SJCRH30 (cell line): Measurements from ENCODE around the gene MCIDAS. TPM values are rescaled to one million over a fixed set of nuclear protein-coding genes. Genes with fewer than 3 reads are reported as not detected.

Experiments
- DNase-seq, 2 experiments: peaks; one replicate each; pipeline ENCODE4 v3.0.0-alpha.2; 2015 to 2020
- H3K27ac ChIP-seq: fragments of 250-450 bp; sonication (Bioruptor Pico); 2 replicates; pipeline ENCODE4 v1.5.1; 2020; ENCODE audit warnings: mild to moderate bottlenecking, moderate library complexity
- H3K27me3 ChIP-seq: fragments of 250-450 bp; sonication (Bioruptor Pico); 2 replicates; pipeline ENCODE4 v1.5.1; 2020; ENCODE audit warnings: mild to moderate bottlenecking, moderate library complexity
- H3K36me3 ChIP-seq: fragments of 250-450 bp; sonication (Bioruptor Pico); 2 replicates; pipeline ENCODE4 v1.5.1; 2020; ENCODE audit warnings: mild to moderate bottlenecking, moderate library complexity
- H3K4me1 ChIP-seq: fragments of 250-450 bp; sonication (Bioruptor Pico); 2 replicates; pipeline ENCODE4 v1.5.1; 2020; ENCODE audit warnings: mild to moderate bottlenecking, moderate library complexity
- H3K4me3 ChIP-seq: fragments of 250-450 bp; sonication (Bioruptor Pico); 2 replicates; pipeline ENCODE4 v1.5.1; 2020; ENCODE audit warnings: mild to moderate bottlenecking, moderate library complexity
- H3K9me3 ChIP-seq: fragments of 250-450 bp; sonication (Bioruptor Pico); replicated peaks from 2 replicates; pipeline ENCODE4 v1.5.1; 2020; ENCODE audit warnings: mild to moderate bottlenecking, moderate library complexity
- total RNA-seq: library from RNA; depleted of rRNA; stranded (reverse); fragments of >200 nt; shearing (Covaris generic); gene quantifications from 2 replicates; pipeline ENCODE4 v1.2.3, GENCODE V29; 2014

Gene MCIDAS
- total RNA-seq, 1 experiment from 2014 or later = 0.83 TPM

DNA sequence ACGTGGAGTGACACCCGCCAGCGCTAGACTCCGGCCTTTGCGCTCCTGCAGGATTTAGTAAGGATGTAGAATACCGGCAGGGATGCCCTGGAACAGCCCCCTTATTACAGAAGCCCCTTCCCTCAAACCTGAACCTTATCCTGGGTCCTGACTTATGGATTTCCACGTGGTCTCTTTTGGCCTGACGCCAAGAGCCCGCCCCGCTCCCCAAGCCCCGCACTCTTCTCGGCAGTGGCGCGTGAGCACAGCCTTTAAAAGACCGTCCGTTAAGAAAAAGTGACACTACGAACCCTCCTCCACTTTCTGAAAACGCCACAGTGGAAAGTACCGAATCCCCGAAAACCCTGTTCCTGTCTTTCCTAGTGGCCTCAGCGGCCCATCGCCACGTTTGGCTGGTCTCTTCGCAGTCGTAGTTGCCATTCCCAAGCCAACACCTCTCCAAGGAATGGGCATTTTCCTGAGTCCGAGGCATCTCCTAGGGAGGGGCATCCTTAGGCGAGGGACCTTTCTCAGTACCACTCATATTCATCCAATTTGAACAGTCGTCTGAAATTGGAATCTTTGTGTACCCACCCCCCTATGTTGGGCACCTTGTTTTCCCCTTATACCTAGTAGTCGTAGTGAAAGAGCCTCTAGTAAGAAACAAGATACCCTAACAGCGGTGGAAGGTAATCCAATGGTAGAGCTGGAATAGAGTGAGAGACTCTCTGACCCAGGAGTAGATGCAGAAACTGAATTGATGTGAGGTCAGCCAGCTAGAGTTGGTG, 732 bp upstream of the MCIDAS start:
- peaks cover 6% of the 10 kb centered on the region; the same call in 1 of the 2 replicates for H3K4me1 ChIP-seq
- H3K36me3 ChIP-seq = no peaks in the 10 kb centered on the region
- H3K27ac ChIP-seq = no peak overlapping the region; the same call in 1 of the 2 replicates
- H3K9me3 ChIP-seq = no peaks in the 10 kb centered on the region
- peak overlapping the region; percentile 68 for H3K4me3 ChIP-seq
- H3K27me3 ChIP-seq = no peaks in the 10 kb centered on the region
- DNase-seq = no peak

DNA sequence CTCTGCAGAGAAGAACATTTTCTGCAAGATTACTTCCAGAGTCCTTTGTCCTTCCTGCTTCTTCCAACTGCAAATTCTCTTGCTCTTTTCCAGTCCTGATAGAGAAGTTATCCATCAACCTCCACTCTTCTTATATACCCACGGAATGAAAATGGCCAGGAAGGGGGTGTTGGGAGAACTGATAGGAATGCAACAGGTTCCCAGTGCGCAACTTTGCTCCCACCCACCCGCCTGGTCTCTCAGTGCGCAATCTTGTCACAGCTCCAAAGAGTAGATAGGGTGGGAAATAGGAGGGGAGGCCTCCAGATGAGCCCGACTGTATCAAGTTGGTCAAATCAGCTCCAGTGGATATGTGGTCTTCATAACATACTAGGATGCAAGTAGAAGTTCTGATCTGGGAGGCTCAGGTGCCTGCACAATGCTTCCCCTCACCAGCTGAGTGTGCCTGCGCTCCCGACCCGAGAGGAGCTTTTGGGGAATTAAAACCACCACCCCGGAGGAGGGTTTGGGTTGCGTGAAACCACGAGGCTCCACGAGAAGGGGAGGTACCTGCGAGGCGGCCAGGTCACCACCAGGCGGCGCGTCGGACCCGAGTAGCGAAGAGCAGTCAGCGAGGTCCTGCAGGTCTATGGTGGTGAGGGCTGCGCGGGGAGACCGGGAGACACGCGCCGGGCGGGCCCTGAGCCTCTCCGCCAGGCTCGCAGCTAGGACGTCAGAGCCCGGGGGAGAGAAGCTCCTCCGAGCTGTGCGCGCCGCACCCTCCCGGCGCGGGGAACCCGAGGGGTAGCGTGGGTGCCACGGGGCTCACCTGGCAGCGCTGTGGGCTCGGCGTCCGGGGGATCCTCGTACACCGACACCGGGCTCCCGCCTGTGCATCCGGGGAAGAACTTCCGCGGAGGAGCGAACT, 835 bp downstream of the MCIDAS start:
- Histone ChIP-seq H3K27ac (no peak overlapping the region; the same call in 1 of the 2 replicates), H3K4me3 (peak overlapping the region; percentile 68), H3K4me1 (peaks cover 6% of the 10 kb centered on the region; the same call in 1 of the 2 replicates), H3K27me3 (no peaks in the 10 kb centered on the region), H3K36me3 (no peaks in the 10 kb centered on the region), H3K9me3 (no peaks in the 10 kb centered on the region)
- peak; percentile 89 to 92 for DNase-seq

DNA sequence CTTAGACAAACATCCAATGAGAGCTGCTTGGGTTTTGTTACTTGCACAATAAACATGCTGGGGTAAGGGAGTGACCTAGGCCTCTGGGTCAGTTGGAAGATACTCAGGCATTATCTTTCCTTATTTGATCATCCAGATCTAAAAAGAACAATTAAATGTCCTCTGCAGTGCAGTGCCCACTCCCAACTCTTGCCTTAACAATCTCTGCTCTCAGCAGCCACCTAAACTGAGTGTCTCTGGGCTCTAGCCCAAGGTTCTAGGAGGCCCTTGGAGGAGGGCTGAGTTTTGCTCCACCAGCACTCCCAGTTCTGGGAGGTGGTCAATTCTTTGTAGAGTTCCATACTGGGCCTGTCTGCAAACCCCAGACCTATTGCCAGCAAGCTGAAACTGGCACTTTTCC, 1.8 kb downstream of the MCIDAS start:
- Histone ChIP-seq H3K9me3 (no peaks in the 10 kb centered on the region), H3K4me1 (peaks cover 3% of the 10 kb centered on the region; the same call in 1 of the 2 replicates), H3K27me3 (no peaks in the 10 kb centered on the region), H3K36me3 (no peaks in the 10 kb centered on the region), H3K27ac (no peak overlapping the region), H3K4me3 (no peak overlapping the region)
- DNase-seq = no peak

DNA sequence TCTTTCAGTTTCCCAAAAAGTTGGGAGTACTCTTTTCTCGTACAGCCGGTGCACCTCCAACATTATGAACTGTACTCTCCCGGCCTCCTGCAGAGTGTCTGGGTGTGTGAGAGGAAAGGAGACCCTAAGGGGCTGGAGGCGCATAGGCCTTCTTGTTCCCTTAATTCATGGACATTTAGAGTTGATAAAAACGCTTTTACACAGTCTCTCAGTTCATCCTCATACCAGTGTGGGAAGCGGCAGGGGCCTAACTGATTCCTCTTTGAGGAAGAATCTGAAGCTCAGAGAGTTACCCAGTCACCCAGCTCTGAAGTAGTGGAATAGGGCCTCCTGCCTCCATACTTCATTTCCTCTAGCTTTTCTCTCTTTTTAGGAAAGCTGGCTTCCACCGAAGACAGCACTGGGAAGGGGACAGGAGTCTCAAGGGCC, 3.3 kb downstream of the MCIDAS start:
- peaks cover 3% of the 10 kb centered on the region; the same call in 1 of the 2 replicates for H3K4me1 ChIP-seq
- H3K27ac ChIP-seq = no peak overlapping the region
- H3K36me3 ChIP-seq = no peaks in the 10 kb centered on the region
- no peaks in the 10 kb centered on the region for H3K9me3 ChIP-seq
- H3K27me3 ChIP-seq = no peaks in the 10 kb centered on the region
- no peak for DNase-seq
- no peak overlapping the region for H3K4me3 ChIP-seq

DNA sequence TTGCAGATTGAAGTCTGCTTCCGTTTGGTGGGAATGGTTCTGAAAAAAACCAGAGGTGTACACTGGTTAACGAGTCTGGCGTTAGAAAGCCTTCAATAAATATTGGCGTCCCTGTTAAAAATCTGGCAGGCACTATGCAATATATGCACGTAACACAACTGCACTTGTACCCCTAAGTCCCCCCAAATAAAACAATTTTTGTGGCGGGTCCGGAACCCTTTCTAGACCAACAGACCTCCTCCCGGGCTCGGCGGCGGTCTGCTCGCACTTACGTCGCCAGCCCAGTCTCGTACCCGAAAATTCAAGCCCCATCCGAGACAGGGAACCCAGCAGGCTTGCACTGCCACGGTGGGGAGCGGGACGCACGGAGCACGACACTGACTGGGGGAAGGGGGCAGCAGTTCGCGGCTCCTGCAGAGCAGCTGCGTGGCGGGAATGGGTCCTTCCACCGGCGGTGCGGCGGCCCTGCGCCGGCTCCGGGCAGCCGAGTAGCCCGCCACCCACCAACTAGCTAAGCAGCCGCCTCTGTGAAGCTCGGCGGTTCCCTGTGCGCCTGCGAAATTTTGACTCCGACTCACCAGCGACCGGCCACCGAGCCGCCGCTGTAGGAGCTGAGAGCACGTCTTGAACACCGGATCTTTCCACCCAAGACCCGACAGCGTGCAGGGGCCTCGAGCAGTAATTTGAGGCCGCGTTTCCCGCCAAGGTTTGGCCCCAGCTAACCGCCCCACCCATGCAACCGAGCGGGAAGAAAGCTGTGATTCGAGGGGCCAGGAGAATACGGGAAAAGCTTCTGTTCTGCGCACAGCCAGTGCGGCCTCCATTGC, 3.9 kb downstream of the MCIDAS start:
- DNase-seq = no peak
- no peaks in the 10 kb centered on the region for H3K9me3 ChIP-seq
- no peaks in the 10 kb centered on the region for H3K27me3 ChIP-seq
- no peaks in the 10 kb centered on the region for H3K36me3 ChIP-seq
- H3K4me1 ChIP-seq = peaks cover 3% of the 10 kb centered on the region; the same call in 1 of the 2 replicates
- H3K4me3 ChIP-seq = no peak overlapping the region
- H3K27ac ChIP-seq = no peak overlapping the region

DNA sequence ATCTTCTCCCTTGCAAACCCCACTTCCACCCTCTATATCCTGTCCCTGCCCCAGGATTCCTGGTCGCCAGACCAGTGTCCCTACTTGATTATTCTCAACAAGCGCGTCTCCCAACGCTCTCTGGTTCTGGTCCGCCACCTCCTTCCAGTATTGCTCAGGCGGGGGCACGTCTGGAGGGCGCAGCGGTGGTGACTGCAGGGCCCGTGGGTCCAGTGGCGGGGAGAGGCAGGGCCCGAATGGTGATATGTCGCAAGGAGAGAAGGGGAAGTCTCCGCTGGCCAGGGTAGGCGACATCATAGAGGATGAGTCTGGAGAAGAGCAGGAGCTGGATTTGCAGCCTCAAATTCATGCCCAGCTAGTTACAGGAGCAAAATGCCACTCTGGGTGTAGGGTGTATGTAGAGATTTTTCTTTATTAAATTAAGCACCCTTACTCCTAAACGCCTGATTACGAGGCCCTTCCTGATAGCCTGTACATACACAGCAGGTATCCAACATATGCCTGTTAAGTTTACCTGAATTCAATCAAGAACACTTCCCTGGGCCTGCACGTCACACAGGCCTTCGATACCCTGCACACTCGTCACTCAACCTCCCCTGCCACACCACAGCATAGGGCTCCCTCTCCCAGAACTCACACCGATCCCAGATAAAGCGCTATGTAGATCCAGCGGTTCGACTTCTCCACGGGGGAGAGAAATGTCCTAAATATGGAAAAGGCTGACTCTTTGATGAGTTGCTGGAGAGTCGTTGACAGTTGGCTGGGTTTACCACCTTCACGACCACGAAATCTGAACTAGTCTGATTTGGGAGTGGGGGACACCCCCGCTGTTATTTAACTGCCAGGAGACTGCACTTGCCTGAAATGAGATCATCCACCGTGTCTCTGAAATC, 4.8 kb downstream of the MCIDAS start:
- H3K4me3 ChIP-seq = no peak overlapping the region
- no peaks in the 10 kb centered on the region for H3K36me3 ChIP-seq
- H3K4me1 ChIP-seq = no peaks in the 10 kb centered on the region
- no peaks in the 10 kb centered on the region for H3K9me3 ChIP-seq
- DNase-seq = no peak
- no peak overlapping the region for H3K27ac ChIP-seq
- H3K27me3 ChIP-seq = no peaks in the 10 kb centered on the region

DNA sequence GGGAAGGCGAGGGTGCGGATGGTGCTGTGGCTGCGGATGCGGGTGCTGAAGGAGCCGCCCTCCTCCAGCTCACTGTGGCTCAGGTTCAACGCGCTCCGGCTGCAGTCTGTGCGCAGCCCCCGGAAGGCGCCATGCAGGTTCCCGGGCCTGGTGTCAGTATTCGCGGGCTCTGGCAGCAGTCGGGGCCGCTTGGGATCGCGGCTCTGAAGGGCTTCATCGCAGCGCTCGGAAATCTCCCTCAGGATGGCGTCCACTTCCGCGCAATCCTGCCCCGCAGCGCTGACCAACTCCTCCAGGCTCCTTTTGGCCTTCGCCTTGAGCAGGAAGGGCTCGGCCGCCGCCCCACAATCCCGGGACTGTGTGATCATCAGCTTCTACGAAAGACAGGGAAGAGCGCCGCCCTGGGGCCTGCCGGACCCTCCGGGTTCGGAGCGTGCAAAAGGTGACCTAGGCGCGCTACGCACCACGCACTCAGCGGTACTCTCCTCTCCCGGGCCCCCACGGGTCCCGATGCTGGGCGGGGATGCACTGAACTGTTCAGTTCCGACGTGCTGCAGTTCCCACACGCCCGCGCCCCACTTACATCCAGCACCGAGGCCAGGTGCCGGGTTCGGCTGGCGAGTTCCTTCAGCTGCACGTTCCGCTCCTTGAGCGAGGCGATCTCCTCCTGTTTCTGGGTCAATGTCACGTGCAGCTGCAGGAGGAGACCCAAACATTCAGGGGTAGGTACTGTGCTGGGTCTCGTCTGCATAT, 6.5 kb downstream of the MCIDAS start:
- no peaks in the 10 kb centered on the region for H3K36me3 ChIP-seq
- H3K4me1 ChIP-seq = no peaks in the 10 kb centered on the region
- DNase-seq = peak; percentile 22 to 42
- H3K9me3 ChIP-seq = no peaks in the 10 kb centered on the region
- H3K27ac ChIP-seq = no peak overlapping the region
- peak overlapping the region; percentile 61 for H3K4me3 ChIP-seq
- H3K27me3 ChIP-seq = no peaks in the 10 kb centered on the region

DNA sequence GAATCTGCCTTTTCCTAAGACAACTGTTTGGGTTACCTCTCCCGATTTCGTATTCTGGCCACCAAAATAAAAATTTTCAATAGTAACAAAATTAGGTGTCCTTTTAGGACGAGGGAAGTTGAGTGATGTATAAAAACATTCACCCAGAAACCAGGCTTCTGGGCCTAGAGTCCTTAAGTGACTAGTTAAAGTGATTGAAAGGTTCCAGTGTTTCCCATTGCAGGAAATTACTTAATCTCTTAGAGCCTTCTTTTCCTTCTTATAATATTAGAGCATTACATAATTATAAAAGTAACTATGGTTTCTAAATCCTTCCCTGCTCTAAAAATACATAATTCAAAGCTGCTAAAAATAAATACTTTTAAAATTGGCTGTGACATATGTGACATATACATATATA, 7.3 kb downstream of the MCIDAS start:
- Histone ChIP-seq H3K9me3 (no peaks in the 10 kb centered on the region), H3K27ac (no peak overlapping the region), H3K27me3 (no peaks in the 10 kb centered on the region), H3K36me3 (no peaks in the 10 kb centered on the region), H3K4me1 (no peaks in the 10 kb centered on the region), H3K4me3 (peak overlapping the region; percentile 61)
- no peak for DNase-seq

DNA sequence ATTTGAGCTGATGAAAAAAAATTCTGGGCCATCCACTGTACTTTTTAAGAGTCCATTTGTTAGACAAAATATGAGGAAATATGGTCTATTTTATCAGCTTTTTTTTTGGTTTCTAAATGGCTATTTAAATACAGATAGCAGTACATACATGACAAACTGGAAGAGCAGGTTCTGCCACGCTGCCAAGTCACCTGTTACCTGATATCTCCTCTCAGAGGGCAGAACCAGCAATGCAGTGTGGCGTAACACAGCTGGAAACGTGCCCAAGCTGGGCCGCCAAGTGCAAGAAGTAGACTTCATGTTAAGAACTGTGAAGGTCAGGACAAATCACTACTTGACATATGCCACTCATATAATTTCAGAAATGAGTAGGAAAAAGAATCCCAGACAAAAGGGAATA, 8.1 kb downstream of the MCIDAS start:
- Histone ChIP-seq H3K27me3 (no peaks in the 10 kb centered on the region), H3K4me3 (no peak overlapping the region), H3K27ac (no peak overlapping the region), H3K4me1 (no peaks in the 10 kb centered on the region), H3K9me3 (no peaks in the 10 kb centered on the region), H3K36me3 (no peaks in the 10 kb centered on the region)
- DNase-seq = no peak

DNA sequence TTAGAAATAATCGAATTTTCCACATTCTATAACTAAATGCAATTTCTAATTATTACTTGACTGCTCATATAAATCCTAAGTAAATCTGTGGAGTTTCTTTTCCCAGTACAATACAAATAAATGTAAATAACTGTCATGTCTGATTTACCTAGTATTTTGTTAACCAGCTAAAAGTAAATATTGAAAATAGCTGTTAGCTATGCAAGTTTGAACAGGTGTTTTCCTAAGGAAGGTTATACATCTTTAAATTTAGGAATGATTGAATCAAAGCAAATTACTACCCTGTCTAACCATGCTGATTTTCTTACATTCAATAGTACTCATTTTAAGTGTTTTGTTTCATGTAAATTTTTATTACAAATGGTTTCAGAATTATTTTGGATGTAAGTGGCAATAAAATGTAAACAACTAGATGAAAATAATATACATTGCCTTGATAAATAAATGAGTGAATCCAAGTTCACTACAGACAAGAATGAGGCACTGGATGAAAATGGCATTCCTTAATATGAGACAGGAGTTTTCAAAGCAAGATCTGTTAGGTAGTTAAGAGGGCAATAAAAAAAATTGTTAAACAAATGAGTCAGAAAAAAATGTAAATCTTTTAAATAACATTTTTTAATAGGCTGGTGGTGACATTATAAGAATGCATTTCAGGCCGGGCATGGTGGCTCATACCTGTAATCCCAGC, 15.8 kb downstream of the MCIDAS start:
- Histone ChIP-seq H3K9me3 (no peaks in the 10 kb centered on the region), H3K27ac (no peak overlapping the region), H3K4me3 (no peak overlapping the region), H3K4me1 (no peaks in the 10 kb centered on the region), H3K27me3 (no peaks in the 10 kb centered on the region), H3K36me3 (no peaks in the 10 kb centered on the region)
- no peak for DNase-seq

DNA sequence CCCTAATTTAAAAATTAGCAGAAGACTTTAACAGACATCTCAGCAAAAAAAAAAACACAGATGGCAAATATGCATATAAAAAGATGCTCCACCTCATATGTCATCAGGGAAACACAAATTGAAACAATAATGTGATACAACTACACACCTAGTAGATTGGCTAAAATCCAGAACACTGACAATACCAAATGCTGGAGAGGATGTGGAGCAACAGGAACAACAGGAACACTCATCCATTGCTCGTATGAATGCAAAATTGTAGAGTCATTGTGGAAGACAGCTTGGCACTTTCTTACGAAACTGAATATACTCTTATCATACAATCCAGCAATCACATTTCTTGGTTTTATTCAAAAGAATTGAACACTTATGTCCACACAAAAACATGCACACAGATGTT, 22.1 kb downstream of the MCIDAS start:
- no peaks in the 10 kb centered on the region for H3K4me1 ChIP-seq
- no peaks in the 10 kb centered on the region for H3K9me3 ChIP-seq
- no peaks in the 10 kb centered on the region for H3K36me3 ChIP-seq
- DNase-seq = no peak
- H3K27me3 ChIP-seq = no peaks in the 10 kb centered on the region
- H3K27ac ChIP-seq = no peak overlapping the region
- H3K4me3 ChIP-seq = no peak overlapping the region

DNA sequence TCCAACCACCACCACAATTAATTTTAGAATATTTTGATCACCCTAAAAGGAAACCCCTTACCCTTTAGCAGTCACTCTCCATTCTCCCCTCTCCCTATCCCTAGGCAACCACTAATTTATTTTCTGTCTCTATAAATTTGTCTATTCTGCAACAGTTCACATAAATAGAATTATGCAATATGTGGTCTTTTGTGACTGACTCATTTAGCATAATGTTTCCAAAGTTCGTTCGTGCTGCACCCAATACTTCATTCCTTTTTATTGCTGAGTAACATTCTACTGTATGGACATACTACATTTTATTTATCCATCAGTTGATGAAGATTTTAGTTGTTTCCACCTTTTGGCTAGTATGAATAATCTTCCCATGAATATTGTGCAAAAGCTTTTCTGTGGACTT, 36.0 kb downstream of the MCIDAS start:
- peaks cover 13% of the 10 kb centered on the region for H3K27me3 ChIP-seq
- H3K9me3 ChIP-seq = no peaks in the 10 kb centered on the region

More for the DNA sequence above, 36.0 kb downstream of the MCIDAS start:
- no peak for DNase-seq
- Histone ChIP-seq H3K4me3 (no peak overlapping the region), H3K4me1 (no peaks in the 10 kb centered on the region), H3K36me3 (no peaks in the 10 kb centered on the region), H3K27ac (no peak overlapping the region)
